Measurements from ENCODE around the gene GPC3.

GPC3 gene

DNA sequence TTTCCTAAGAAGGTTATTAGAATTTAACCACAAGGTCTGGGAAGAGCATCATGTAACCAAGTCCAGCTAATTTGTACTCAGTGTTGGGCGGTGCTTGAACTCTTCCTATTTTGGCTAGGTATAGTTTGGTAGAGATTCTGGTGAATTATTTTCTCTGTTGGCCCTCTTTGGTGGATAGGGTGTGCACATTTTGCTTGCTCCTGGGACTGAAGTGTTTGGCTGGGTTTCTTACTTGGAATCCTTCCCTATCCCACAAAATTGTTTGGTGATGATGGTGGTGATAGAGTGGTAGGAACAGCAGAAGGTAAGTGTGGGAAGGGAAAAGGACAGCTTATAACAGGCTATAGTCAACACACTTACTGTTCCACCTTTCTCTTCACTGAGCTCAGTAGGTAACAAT, 375.3 kb downstream of the GPC3 start:
- DNase-seq (ENCODE audit: low read depth in 2 of 3, low spot score in 2 of 3), result no peak

GRCh38 chrX:133609166-133609565, 376.2 kb downstream of the GPC3 start:
- DNase-seq (ENCODE audit: low read depth in 2 of 3, low spot score in 2 of 3), result no peak

DNA sequence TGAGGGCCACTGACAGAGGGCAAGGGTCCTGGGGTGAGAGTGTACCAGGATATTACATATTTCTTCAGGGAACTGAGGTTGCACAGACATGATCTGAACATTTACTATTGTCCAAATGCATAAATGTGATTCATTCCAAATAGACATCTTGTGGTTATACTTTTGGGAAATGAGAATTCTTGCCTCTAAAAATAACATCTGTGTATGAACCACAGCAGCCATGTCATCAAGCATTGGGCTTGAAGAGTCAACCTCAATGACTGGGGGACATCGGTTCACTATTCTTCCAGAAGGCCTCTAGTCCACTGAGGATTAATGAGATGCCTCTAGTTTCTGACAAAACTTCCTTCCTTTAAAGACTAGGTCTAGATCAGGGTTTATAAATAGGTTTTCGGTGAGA, 377.0 kb downstream of the GPC3 start:
- no peak for DNase-seq (ENCODE audit: low read depth in 2 of 3, low spot score in 2 of 3)

DNA sequence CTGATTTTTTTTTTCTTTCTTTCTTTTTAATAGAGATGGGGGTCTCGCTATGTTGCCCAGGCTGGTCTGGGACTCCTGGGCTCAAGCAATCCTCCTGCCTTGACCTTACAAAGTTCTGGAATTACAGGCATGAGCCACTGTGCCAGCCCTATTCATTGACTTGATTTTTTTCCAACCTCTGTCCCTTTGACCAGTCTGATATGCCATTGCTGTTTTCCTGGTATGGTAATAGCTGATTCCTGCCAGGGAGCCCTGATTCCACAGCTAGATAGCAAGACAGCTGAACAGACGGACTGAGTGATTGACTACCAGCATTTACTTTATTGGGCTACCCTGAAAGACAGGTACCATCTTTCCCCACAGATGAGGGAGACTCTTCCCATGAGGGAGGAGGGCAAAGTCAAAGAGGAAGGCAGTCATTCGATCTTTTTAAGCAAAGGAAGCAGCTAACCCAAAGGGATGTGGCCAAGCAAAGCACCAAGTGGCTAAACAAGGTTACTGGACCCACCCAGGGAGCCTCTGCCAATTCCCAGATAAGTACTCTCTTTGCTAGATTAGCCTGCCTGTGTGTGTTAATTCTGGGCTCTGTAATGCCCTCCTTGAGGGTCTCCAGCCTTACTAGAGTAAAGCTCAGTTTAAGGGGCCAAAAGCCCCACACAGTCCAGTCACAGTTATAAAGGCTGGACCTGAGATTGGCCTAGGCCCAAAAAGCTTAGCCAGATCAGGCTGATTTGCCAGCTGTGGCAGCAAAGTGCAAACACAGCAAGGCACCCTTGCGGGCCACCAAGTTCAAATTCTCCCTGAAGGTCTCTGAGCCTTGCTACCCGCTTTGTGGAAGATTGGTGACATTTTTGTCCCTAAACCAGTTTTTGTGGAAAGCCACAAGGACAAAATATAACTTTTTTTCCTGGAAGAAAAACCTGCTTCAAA, 377.7 kb downstream of the GPC3 start:
- DNase-seq (ENCODE audit: low read depth in 2 of 3, low spot score in 2 of 3), result no peak

DNA sequence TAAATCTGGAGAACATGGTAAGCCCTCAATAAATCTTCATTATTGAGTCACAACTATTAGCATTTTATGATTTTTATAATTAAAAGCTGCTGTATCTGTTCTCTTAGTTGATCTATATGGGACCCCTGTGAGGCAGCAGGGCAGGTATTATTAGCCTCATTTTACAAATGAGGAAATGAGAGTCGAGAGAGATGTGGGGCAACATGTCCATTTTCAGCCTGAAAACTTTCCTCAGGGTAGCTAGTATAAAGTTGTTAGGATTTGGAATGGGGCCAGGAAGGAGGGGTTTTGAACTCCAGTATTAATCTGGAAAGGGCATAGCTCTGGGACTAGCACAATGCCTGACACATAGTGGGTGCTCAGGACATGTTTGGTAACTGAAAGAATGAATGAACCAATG, 378.4 kb downstream of the GPC3 start:
- DNase-seq (ENCODE audit: low read depth in 2 of 3, low spot score in 2 of 3), result no peak

- no peak for DNase-seq (ENCODE audit: low read depth in 2 of 3, low spot score in 2 of 3)
Observed at GRCh38 chrX:133604801-133605200, 380.6 kb downstream of the GPC3 start.

GRCh38 chrX:133602881-133603280, 382.5 kb downstream of the GPC3 start:
- DNase-seq (ENCODE audit: low read depth in 2 of 3, low spot score in 2 of 3), result no peak

DNA sequence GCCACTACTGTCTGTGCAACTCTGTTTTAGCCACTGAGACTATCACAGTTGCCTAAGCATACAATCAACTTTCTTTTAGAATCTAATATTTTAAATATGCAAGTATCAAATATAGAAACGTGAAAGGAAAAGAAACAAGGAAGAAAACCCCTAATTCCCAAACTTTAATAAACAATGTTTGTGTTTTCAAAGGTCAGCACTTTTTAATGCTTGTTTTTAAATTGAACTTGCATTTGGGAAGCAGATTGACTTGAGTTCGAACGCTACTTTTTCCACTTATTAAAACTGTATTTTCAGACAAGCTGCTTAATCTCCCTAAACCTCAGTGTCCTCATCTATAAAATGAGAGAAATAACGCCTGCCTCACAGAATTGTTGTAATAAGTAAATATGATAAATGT, 384.3 kb downstream of the GPC3 start:
- no peak for DNase-seq (ENCODE audit: low read depth in 2 of 3, low spot score in 2 of 3)

DNA sequence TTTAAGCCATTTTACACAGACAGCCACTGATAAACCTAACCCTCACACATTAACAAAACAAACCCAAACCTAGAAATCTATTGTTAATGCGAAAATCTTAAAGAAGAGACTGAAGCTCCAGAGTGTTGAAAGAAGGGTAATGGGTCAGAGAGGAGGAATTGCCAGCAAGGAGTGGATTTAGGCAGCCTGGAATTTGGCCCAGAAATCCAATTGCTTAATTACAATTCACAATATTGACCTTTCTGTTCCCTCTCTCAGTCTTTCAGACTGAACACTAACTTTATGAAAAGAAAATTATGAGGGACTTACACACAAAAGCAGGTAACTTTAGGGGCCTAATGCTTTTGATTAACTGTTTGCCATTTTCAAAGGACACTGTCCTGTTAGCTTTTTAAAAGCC, 384.9 kb downstream of the GPC3 start:
- DNase-seq (ENCODE audit: low read depth in 2 of 3, low spot score in 2 of 3), result no peak

- no peak for DNase-seq (ENCODE audit: low read depth in 2 of 3, low spot score in 2 of 3)
Observed at GRCh38 chrX:133598601-133599335, 386.6 kb downstream of the GPC3 start.

DNA sequence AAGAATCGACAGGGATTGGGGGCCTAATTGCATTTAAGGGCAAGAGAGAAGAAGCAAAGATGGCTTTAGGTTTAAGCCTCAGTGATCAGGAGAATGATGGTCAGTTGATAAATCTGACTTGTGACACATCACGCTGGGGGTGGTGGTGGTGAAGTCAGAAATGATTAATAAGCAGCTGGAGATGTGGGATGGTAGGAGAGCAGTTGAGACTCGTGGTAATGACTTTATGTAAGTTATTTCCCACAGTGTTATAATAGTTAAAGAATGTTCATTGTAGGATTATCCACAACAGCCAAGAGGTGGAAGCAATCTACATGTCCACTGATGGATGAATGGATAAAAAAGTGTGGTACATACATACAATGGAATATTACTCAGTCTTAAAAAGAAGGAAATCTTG, 391.2 kb downstream of the GPC3 start:
- no peak for DNase-seq (ENCODE audit: low read depth in 2 of 3, low spot score in 2 of 3)

- DNase-seq (ENCODE audit: low read depth in 2 of 3, low spot score in 2 of 3), result no peak
Observed at GRCh38 chrX:133593531-133593930, 391.9 kb downstream of the GPC3 start.

GRCh38 chrX:133590703-133591505, 394.5 kb downstream of the GPC3 start:
- DNase-seq (ENCODE audit: low read depth in 2 of 3, low spot score in 2 of 3), result no peak

DNA sequence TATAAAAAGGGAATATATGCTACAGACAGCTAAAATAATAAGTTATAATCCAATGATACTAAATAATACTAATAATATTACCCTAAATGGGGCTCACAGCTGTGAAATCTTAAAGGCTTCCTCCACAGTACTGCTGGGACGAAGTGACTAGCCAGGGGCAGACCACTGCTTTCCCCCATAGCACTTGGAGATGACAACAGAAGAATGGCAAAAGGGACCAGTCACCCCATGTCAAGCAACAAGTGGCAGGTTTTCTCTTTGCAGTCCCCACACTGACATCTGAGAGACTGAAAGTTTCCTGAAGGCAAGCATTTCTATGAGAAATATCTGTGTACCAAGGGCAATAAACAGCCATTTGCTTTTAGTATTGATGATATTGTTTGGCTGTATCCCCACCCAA, 396.6 kb downstream of the GPC3 start:
- no peak for DNase-seq (ENCODE audit: low read depth in 2 of 3, low spot score in 2 of 3)

DNA sequence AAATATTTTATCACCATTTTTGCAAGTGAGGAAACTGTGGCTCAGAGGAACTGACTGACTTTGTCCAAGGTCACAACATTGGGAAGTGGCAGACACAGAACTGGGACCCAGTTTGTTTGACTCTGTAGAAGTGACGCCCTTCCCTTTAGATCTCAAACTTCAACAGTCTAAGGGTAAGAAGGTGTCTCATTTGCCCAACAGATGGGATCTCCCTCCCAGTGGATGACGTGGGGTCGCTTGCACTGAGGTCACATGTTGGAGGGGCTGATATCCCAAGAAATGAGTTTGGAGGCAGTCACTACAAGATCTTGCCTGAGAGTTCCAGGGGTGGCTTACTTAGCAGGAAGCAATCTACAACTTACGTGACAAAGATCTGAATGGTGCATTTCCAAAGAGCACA, 397.6 kb downstream of the GPC3 start:
- no peak for DNase-seq (ENCODE audit: low read depth in 2 of 3, low spot score in 2 of 3)

- no peak for DNase-seq (ENCODE audit: low read depth in 2 of 3, low spot score in 2 of 3)
Observed at GRCh38 chrX:133587071-133587470, 398.3 kb downstream of the GPC3 start.

DNA sequence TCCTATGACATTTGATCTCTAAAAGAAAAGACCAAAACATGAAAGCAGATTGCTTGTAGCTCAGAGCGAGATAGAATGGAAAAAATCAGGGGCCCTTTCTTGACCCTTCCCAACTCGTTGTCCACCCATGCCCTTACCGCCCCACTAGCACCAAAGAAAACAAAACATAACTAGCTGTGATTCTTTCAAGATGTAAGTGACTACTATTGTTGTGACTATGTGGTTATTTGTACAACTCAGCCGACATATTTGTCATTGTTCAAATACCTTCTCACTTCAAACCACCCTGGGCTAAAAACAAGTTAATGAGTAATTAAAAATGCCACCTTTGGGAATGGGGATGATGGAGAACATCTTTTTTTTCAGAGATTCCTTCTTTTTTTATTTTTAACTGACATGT, 399.0 kb downstream of the GPC3 start:
- no peak for DNase-seq (ENCODE audit: low read depth in 2 of 3, low spot score in 2 of 3)

- no peak for DNase-seq (ENCODE audit: low read depth in 2 of 3, low spot score in 2 of 3)
Observed at GRCh38 chrX:133583825-133584224, 401.6 kb downstream of the GPC3 start.

DNA sequence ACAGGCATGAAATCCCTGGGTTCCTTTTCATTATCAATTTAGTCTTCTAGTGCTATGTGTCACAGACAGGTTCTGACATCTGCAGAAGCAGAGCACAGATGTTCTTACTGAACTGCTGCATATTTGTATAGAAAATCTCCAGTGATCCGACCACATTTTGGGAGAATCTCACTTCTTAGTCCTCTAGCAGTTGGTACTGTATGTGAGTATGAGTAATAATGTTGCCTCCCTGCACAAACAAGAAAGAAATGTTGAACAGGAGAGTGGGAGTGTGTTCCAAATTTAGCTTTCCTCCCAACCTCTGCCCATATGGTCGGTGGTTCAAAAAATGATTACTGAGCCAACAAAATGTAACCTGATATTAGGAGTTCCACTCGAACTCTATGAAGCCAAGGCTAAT, 404.8 kb downstream of the GPC3 start:
- no peak for DNase-seq (ENCODE audit: low read depth in 2 of 3, low spot score in 2 of 3)

DNA sequence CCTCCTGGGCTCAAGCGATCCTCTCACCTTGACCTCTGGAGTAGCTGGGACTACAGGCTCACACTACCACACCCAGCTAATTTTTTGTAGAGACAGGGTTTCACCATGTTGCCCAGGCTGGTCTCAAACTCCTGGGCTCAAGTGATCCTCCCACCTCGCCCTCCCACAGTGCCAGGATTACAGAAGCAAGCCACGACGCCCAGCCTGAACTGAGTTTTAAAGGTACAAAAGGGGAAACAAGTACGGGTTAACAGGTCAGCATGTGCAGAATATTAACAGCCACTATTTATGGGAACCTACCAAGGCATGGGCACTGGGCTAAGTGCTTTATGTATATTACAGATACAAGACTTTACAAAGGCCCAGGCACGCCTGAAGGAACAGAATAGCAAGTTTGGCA, 405.8 kb downstream of the GPC3 start:
- DNase-seq (ENCODE audit: low read depth in 2 of 3, low spot score in 2 of 3), result no peak

DNA sequence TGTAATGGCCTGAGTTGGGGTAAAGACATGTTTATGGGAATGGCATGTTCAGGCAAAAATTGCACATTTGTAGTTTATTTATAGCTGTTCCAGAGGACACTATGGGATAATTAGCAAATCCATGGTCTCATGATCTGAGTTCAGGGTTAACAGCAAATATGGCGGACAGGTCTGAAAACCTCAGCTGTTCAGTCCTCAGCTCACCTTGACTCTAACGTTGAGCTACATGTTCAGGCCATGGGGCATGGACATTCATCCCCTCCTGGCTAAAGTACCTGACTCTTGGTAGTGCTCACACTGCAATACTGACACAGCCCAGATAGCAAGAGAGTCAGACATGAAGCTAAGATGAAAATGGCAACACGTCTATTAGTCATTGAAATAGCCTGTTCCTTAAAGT, 408.5 kb downstream of the GPC3 start:
- no peak for DNase-seq (ENCODE audit: low read depth in 2 of 3, low spot score in 2 of 3)
